Measurements from ENCODE around the gene NBEAL1.
"Not testable (repeated sequence)": the region's sequence is repeated elsewhere in the genome, so short reads cannot be mapped to it uniquely, and the experiment has no call there.

NBEAL1 gene

GRCh38 chr2:203237346-203238238 is 222.9 kb downstream of the NBEAL1 start:
- DNase-seq (ENCODE audit: low spot score) = no peak

DNA sequence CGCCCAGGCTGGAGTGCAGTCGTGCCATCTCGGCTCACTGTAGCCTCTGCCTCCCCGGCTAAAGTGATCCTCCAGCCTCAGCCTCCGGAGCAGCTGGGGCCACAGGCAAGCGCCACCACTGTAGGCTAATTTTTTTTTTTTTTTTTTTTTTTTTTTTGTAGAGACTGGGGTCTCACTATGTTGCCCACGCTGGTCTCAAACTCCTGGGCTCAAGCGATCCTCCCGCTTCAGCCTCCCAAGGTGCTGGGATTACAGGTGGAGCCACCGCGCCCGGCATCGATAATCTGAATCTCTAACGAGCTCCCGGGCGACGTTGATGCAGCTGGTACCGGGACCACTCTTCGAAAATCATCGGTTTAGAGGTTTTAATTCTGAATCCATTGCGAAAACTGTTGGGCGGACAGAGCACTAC is 223.6 kb downstream of the NBEAL1 start:
- DNase-seq (ENCODE audit: low spot score) = no peak

- peak; percentile 84 for DNase-seq (ENCODE audit: low spot score)
These were observed 224.2 kb downstream of the NBEAL1 start, which contains the start of gene CYP20A1 for GRCh38 chr2:203238704-203239526. Gene CYP20A1, plus strand, starts transcription at chr2:203239018. Its CDS starts 45 bp downstream, at chr2:203239063.

DNA sequence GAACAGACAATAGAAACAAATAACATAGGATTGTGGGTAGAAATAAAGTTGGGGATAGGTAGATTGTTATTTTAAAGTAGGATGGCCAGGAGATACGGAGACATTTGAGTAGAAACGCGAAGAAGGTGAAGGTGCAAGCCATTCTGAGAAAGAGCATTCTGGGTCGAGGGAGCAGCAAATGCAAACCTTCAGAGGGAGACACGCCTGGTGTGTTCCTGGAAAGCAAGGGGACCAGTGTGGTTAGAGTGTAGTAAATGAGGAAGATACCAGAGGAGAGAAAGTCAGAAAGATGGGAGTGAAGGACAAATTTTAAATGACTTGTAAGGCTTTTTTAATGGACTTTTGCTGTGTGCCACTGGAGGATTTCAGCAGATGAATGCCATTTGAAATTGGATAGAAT is 225.8 kb downstream of the NBEAL1 start:
- no peak for DNase-seq (ENCODE audit: low spot score)

DNA sequence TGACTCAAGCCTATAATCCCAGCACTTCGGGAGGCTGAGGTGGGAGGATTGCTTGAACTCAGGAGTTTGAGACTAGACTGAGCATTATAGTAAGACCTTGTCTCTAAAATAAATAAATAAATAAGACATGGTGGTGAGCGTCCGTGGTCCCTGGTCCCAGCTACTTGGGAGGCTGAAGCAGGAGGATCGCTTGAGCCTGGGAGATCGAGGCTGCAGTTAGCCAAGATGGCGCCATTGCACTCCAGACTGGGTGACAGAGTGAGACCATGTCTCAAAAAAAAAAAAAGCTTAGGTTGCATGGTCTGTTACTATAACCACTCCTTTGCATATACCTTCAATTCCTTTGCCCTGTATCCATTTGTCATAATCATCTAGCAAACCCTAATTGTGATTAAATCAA is 227.8 kb downstream of the NBEAL1 start:
- DNase-seq (ENCODE audit: low spot score) = no peak

GRCh38 chr2:203246646-203247045 is 232.0 kb downstream of the NBEAL1 start:
- no peak for DNase-seq (ENCODE audit: low spot score)

- DNase-seq (ENCODE audit: low spot score) = no peak
These were observed 238.1 kb downstream of the NBEAL1 start for GRCh38 chr2:203252818-203253217.

DNA sequence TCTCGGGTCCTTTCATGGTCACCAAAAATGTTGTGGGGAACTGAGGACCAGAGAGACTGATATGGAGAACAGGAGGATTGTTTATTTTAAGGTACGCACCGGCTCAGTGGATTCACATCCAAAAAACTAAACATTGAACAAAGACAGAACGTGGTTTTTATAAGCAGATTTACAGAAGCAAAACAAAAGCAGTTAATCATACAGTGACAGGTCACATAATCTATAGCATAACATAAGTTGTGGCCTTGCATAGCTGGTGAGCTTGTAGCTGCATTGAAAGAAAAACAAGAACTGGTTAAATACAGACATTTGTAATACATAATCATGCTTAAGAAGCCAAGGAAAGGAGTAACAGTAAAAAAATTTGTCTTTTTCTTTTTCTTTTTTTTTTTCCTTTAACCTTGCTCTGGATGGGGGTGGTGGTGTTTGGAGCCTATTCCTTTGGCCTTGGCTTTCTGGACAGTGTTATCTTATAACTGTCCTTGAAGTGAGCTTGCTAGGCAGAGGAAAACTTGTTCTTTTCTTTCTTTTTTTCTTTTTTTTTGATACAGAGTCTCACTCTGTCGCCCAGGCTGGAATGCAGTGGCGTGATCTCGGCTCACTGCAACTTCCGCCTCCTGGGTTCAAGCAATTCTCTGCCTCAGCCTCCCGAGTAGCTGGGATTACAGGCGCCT is 238.9 kb downstream of the NBEAL1 start:
- not testable (repeated sequence) for DNase-seq (ENCODE audit: low spot score)

- DNase-seq (ENCODE audit: low spot score) = no peak
These were observed 246.9 kb downstream of the NBEAL1 start for GRCh38 chr2:203261326-203262159.
